Left renal pelvis (tissue), 4 donors: ENCODE data around the gene JAK1. TPM values are rescaled to one million over a fixed set of nuclear protein-coding genes. Genes with fewer than 3 reads are reported as not detected.
"Not testable (repeated sequence)": the region's sequence is repeated elsewhere in the genome, so short reads cannot be mapped to it uniquely, and the experiment has no call there.

ENCODE experiments used
- DNase-seq, 4 donors: peaks; one replicate each; pipeline ENCODE4 v3.0.0-alpha.2; 2013; ENCODE audit warnings: low read depth in 4 of 4, low spot score in 3 of 4
- polyA plus RNA-seq, 4 donors: library from polyadenylated mRNA; unstranded; fragments of 120-200 nt; gene quantifications; one replicate each; pipeline ENCODE4 v1.2.1, GENCODE V29; 2013; ENCODE audit not compliant: insufficient read length in 4 of 4

The JAK1 gene
- polyA plus RNA-seq, 4 donors = 93.2 to 127 (median 102) TPM

DNA sequence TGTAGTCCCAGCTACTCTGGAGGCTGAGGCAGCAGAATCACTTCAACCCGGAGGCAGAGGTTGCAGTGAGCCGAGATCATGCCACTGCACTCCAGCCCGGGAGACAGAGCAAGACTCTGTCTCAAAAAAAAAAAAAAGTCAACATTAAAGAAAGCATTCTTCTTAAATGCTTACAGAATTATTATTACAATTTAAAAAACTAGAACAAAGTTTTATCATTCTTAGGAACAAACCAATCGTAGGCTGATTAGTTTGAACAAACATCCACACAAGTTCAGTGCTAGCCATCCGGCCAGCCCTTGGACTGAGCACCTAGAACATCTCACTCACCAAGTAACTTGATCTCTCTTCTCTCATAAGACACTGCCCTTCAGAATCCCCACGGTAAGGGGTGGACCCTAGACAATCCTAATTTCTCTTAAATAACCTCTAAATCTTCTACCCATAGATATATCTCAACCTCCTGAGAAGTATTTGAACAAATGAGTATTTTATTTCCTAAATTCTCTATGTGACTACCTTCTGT, 16.0 kb downstream of the JAK1 start:
- no peak for DNase-seq

DNA sequence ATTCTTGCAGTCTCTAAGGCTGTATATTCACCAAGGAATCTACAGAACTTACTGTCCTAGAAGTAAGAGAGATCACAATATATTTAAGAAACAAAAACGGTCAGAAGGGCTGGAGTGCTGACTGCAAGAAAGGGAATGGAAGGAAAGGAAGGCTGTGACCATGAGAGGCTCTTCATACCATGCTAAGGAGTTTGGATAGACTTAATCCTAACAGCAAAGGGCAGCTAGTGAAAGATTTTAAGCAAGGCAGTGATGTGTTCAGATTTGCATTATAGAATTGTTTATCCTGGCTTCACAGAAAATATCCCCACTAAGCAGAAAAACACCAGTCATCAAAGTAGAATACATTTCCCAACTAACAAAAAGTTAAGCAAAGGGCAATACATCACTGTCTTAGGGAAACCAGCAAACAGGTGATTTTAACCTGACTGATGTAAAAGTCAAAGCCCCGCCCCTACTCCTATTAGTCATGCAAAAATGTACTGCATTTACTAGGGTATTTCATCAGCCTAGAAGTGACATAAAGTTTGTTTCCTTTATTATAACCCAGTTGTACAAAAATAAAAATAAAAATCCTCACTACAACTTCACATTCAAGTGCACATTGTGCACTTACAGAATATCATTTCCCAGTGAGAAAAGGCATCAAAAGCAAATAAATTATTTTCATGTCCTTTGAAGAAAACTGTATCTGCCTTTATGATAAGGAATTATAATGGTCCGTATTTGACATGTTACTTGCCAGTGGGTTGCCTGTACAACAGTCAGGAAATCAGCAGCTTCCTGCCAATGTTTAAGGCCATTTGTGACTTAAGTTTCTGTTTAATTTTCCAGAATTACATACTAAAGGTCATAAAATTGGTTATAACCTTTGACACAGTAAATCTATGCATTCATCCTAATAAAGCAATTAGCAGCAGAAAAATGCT, 17.2 kb downstream of the JAK1 start:
- DNase-seq = no peak

DNA sequence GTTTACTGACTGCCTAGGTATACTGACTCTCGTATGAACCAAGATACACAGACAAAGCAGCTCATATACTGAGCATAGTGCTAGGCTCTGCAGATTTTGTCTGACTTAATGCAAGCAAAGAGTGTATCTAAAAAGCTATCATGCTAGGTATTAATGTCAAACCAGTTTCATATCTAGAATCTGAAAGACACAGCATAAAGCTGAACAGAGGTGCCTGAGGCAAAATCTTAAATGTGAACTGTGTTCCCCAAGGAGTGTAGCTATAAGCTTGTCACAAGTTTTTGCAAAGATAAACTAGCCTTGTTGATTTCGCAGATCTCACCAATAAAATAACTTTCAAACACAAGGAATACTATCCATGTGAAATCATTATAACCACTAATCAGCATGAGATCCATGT, 18.1 kb downstream of the JAK1 start:
- no peak for DNase-seq

DNA sequence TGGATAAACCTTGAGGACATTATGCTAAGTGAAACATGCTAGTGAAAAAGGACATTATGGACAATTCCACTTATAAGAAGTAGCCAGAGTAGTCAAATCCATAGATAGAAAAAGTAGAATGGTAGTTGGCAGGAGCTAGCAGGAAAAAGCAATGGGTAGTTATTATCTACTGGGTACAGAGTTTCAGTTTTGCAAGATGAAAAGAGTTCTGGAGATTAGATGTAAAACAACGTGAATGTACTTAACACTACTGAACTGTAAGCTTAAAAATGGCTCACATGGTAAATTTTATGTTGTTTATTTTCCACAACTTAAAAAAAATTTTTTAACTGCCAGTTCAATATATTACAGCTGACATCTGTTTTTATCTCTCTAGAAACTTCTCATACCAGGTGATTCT, 19.4 kb downstream of the JAK1 start:
- DNase-seq = no peak

DNA sequence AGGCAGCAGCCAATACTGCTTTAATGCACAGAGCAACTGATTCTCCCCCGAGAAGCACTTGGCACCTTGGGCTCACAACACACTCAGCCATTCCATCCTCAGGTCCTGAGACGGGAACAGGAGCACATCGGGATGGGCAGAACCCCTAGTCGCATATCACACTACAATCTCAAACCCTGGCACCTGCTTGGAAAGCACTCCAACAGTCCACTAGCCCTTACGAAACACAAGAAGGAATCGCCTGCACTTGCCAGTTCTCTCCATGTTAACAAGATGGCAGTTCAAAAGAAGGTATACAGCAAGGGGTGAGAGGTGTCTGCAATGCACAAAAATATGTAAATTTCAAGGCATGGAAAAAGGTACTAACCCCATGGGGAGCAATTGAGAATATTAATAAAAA, 21.4 kb downstream of the JAK1 start:
- DNase-seq = no peak

DNA sequence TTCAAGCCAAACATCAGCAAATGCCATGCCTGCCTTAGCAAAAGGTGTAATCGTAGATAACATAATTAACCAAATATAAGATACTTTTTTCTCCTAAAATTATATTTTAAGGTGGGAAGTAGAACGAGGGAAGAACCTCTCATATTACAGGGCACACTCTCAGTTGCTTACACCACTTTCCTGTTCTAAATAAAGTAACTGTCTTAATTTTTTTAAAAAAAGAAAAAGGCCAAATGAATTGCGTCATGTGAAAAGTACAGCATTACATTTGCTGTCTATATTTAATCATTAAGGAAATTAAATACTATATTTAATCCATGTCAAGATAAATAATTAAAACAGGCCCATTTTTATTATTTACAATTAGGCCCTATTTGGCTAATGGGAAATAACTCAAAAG, 23.7 kb downstream of the JAK1 start:
- no peak for DNase-seq

DNA sequence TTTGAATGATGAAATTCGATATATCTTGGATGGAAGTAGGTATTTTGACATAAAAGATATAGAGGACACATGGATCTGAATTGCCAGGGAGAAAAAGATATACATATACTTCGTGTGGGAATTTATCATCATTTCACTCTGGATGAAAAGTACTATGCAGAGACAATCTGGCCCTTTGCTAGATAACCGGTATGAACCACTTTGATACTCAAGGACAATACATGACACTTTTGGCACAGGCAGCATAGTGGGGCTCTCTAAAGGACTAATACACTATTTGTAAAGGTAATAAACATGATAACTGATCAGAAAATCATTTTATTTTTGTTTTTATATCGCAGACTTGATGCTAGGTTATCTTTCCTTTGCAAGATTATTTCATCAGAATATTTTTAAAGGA, 24.2 kb downstream of the JAK1 start:
- DNase-seq = no peak

DNA sequence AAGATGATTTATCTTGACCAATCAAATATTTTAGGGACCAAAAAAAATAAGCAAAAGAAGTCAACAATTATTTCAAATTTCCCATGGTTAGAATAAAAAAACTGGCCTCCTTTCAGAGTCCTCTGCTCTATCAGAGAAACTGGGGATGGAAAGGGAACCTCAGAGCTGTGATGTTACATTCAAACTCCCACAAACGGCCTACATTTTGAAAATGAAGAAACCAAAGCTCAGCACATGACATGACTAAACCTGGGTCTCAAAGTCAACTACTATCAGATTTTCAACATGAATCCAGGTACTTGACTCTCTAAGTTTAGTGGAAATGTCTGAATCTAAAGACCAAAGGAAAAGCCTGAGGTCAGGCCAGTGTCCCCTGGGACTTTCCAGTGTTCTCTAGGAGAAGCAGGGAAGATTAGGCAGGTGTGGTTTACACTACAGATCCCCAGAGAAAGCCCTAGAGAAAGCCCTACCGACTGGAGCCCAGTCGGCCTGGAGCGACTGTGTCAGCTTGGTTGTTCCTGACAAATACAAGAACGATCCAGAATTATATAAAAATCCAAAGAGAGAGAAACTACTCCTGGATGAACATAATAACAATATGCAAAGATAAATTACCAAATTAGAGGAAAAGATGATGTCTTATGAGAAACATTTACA, 24.8 kb downstream of the JAK1 start:
- no peak for DNase-seq

DNA sequence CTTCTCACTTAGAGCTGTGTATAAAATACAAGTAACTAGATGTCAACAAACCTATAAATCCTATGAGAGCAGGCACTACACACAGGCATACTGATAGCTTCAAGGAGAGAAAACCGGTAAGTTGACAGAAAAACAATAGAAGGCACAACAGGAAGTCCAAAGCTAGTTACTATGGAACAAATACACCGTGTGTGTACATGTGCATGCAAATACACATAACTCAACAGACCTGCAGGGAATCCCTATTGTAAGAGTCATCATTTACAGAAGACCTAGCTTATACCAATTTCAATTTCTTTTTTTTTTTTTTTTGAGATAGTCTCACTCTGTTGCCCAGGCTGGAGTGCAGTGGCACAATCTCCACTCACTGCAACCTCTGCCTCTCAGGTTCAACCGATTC, 26.3 kb downstream of the JAK1 start:
- no peak for DNase-seq

DNA sequence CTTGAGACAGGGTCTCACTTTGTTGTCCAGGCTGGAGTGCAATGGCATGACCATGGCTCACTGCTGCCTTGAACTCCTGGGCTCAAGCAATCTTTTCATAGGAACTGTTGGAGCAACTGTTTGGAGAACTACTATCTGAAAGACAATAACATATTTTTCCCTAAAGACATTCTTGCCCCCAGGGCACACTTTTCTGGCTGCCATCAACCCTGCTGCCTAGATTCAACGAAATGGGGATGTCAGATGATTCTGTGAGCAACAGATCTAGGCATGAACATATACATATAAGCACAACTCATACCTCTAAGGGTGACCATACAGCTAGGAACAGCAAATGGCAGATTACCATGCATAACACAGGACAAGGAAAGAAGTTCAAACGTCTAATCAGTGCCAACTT, 27.4 kb downstream of the JAK1 start:
- DNase-seq = no peak

DNA sequence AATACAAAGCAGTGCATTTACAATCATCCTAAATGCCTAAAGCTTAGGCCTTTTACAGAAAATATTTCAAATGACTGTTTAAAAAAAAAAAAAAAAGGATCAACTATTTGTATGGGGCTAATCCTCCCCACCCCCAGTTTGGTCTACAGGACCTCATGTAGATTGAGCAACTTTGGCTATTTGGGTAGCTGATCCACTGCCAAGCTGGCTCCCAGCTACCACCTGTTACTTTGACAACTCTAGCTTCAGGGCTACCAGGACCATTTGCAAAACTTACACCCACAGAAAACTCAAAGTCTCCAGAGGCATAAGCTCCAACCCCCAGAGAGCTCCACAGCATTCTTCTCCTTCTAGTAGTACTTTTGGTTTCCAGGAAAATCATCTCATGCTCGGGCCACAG, 29.4 kb downstream of the JAK1 start:
- DNase-seq = no peak

DNA sequence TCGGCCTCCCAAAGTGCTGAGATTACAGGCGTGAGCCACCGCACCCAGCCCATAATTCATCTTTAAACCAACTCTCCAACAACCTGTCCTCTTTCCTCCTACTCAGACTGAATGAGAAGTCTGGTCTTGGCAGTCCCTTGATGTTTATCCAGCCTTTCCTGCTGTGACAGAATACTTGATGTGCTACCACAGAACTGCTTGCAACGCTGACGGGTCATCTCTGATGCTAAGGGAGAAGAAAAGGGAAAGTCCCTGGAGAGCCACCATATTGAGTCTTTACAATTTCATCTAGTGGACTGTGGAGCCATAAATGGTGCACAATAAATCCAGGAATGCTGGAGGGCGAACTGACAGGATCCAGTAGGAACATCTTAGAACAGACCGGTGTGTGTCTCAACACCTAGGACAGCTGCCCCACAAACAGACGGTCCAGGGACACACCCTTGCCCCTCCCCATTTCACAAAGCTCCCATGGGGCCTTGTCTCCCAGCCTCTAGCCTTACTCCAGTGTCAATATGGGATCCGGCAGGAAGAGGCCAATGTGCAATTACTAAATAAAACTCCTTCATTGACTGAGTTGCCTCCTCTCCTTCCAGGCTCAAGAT, 30.7 kb downstream of the JAK1 start:
- no peak for DNase-seq

DNA sequence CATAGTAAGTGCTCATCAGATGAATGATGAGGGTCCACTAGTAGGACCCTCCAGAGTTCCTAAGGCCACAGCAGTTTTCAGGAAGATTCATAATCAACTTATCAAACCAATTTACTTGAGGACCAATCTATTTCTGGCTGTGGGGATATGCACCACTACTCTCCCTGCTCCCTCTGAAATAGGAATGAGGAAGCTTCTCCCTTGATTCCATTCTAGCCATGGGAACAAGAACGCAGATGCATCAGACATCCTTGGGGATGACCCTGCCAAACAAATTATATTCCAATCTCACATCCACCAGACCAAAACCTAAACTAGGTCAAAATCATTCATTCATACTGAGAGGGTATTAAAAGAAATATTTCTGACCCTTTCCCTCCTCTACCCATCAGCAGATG, 31.5 kb downstream of the JAK1 start:
- no peak for DNase-seq

DNA sequence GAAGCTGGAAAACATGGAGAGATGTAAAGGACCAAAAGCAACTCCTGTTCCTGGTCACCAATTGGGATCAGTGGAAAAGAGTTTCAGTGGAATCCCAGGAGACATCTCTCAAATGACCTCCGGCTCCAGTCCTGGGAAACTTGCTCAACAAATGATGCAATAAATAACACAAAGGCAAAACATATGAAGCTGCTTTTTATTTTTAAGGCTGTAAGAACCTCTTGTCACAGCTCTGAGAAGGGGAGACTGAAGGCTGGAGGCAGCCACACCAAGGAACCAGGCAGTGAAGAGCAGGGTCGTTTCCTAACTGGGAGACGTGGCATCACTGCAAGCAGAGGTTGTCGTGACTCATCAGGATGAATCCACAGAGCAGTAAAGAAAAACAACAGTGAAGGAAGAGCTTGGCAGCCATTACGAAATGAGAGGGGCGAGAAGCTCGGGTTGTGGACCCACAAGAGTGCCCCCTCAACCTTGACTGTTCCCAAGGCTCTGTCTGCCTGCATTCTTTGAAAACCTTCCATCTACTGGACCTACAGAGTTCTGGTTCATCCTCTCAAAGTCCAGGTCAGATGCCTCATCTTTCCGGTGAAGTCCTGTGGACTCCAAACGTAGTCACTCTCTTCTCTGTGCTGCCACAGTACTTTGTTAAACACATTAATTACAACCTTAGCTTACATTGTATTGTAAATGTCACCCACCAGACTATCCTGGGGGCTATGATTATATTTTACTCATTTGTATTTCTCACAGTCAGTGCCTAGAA, 32.1 kb downstream of the JAK1 start:
- DNase-seq = no peak

DNA sequence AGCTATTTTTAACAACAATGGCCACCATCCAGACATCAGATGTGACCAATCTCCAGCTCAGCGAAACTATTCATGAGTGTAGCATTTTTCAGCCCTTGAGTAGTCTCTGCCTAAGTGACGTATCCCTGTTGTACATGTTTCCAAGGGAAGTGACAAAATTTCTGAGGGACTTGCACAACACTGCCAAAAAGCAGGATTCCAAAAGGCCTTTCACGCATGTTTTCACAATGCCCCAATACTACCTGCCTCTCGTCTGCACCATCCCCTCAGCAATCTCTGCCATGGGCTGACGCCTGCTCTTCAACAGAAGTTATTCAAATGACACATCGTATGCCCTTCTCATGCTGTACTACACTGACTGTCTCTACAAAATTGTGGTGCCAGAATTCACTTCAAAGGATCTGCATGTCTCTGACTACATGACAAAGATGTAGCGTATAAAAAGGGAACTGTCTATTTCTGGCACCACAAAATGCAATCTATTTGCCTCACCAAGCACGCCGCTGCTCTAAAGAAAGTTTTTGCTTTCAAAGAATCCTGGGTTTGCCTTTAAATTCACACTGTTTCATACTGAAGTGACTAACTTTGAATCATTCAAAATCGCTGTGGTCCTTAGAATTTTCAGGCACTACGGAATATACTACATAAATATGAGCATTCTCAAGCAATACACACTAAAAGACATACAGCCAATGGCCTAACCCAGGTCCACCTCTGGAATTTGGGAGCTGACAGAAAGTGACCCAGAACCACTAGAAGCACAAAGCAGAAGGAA, 32.9 kb downstream of the JAK1 start:
- no peak for DNase-seq

DNA sequence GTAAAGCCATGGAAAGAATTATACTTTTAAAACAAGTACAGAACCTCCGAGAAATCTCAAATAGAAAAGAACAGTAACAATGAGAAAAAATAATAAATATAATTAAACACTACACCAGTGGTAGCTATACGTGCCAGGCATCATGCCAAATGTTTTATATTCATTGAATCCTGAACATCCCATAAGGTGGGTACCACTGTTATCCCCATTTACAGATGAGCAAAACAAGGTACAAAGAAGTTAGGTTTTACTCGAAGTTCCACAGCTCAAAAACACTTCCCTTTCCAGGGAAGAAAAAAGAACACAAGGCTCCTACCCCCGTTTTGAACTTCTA, 33.4 kb downstream of the JAK1 start:
- no peak for DNase-seq

DNA sequence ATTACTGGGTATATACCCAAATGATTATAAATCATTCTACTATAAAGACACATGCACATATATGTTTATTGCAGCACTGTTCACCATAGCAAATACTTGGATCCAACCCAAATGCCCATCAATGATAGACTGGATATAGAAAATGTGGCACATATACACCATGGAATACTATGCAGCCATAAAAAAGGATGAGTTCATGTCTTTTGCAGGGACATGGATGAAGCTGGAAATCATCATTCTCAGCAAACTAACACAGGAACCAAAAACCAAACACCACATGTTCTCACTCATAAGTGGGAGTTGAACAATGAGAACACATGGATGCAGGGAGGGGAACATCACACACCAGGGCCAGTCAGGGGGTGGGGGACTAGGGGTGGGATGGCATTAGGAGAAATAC, 35.7 kb downstream of the JAK1 start:
- DNase-seq = not testable (repeated sequence)

DNA sequence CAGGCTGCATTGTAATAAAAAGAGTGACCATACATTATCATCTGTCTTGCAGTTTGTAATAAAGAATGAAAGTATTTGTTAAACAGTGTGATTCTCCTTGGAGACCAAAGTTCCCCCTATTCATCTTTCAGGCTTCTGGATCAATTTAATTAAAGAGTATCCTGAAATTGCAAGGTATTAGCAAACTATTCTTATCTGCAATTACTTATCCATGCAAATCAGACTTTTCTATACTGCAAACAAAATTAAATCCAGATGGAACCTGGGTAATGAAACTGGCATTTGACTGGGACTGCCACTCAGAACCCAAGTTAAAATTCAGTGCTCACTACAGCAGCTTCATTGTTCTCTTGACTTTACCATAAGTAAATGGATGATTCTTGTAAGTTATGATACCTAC, 37.1 kb downstream of the JAK1 start:
- DNase-seq = no peak

DNA sequence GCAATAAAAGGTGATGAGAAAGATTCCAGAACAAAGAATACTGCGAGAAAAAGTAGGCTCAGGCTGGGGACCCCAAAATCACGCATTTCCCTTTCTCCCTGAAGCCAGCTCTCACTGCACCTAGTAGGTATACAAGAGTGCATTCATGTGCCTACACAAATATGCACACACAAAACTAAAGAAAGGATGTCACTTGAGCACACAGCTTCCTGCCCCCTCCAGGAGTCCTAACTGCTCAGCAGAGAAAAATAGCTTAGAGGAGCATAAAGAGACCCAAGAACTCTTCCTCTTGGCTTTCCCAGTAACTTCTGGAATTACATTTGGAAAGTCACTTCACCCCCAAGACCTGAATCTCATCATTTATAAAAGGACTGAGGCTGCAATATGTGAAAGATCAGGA, 38.0 kb downstream of the JAK1 start:
- DNase-seq = no peak

DNA sequence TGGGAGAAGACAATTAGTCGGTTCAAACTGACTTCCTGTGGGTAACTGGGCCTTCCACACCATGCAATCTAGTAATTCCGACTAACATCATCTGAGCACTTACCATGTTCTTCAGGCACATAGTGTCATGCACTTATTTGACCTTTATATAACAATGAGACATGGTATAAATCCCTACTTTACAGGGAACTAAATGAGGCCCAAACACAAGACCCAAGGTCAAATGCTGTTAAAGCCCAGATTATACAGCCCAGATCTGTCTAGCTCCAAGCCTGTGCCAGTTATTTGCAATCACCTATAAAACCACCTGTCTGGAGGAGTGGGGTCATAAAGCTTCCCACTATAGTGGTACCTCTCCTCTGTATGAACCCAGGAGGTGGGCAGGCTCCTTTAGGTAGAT, 40.8 kb downstream of the JAK1 start:
- DNase-seq = no peak
